ENCODE measurements around the gene PRPF6. TPM values are rescaled to one million over a fixed set of nuclear protein-coding genes. Genes with fewer than 3 reads are reported as not detected.
A peak's percentile ranks its signal among the peaks of the same experiment; 100 is the strongest.

PRPF6 gene
- total and polyA plus RNA-seq, 2 of the 13 experiments (the other 11 are each of a cell fraction or from before 2014, with no cell fraction given), result 63.7 to 101 TPM

- no peak for TF ChIP-seq THAP8 (CRISPR knock-in tag; IDR thresholded peaks at IDR 0.05; ENCODE audit: borderline replicate concordance)
- TF ChIP-seq BATF2 (CRISPR knock-in tag; IDR thresholded peaks at IDR 0.05), result peak; percentile 35; the same call in 1 of the 2 replicates
- TF ChIP-seq MXI1 (IDR thresholded peaks at IDR 0.05; ENCODE audit: borderline replicate concordance, low read depth, low read length), result 0 out of 3 replicates have a peak, but pooled peaks have one; percentile 24
- TF ChIP-seq RBFOX2 (IDR thresholded peaks at IDR 0.05; ENCODE audit: low read depth, low read length), result peak; percentile 46; the same call in 1 of the 2 replicates
- no peak for TF ChIP-seq TEF (CRISPR knock-in tag; IDR thresholded peaks at IDR 0.05)
- TF ChIP-seq ZBTB39 (CRISPR knock-in tag; IDR thresholded peaks at IDR 0.05), result peak; percentile 3; the same call in 1 of the 2 replicates
- no peak for TF ChIP-seq DBP (CRISPR knock-in tag; IDR thresholded peaks at IDR 0.05; ENCODE audit: not compliant biosample characterization)
- TF ChIP-seq PBX3 (CRISPR knock-in tag; IDR thresholded peaks at IDR 0.05; ENCODE audit: borderline replicate concordance), result no peak
- TF ChIP-seq SUZ12 (IDR thresholded peaks at IDR 0.05; ENCODE audit: low read depth, low read length), result no peak
- no peak for TF ChIP-seq RARA (CRISPR knock-in tag; IDR thresholded peaks at IDR 0.05)
- no peak for TF ChIP-seq MBNL3 (CRISPR knock-in tag; conservative IDR thresholded peaks at IDR 0.05)
- TF ChIP-seq ZUFSP (CRISPR knock-in tag; IDR thresholded peaks at IDR 0.05; ENCODE audit: borderline replicate concordance), result no peak
- peak; percentile 85 for TF ChIP-seq AGO2 (optimal IDR thresholded peaks at IDR 0.05; ENCODE audit: low read depth, low read length)
- TF ChIP-seq ZNF850 (CRISPR knock-in tag; conservative IDR thresholded peaks at IDR 0.05), result no peak
- no peak for TF ChIP-seq HDAC6 (IDR thresholded peaks at IDR 0.05; ENCODE audit: low read depth, low read length)
- 0 out of 2 replicates have a peak, but pooled peaks have one; percentile 50 for TF ChIP-seq HOXA9 (CRISPR knock-in tag; IDR thresholded peaks at IDR 0.05; ENCODE audit: borderline replicate concordance)
- no peak for TF ChIP-seq SMAD9 (CRISPR knock-in tag; IDR thresholded peaks at IDR 0.05)
- no peak for TF ChIP-seq SRSF1 (optimal IDR thresholded peaks at IDR 0.05; ENCODE audit: low read depth, low read length)
- TF ChIP-seq ZNF530 (CRISPR knock-in tag; IDR thresholded peaks at IDR 0.05; ENCODE audit: low read depth), result no peak
Measured at GRCh38 chr20:64021124-64021975, 40.4 kb downstream of the PRPF6 start (continued).

Data from HepG2 (cell line).